Naive thymus-derived CD8-positive, alpha-beta T cell (primary cell): ENCODE measurements around the gene RTL10. TPM values are rescaled to one million over a fixed set of nuclear protein-coding genes. Genes with fewer than 3 reads are reported as not detected.
A peak's percentile ranks its signal among the peaks of the same experiment; 100 is the strongest.

ENCODE experiments used
- ATAC-seq, 2 donors: fragments of 150-1000 bp; cut with Tn5 transposase in 1 of 2; sonication (Bioruptor Pico), chemical (Tn5 transposase) in 1 of 2; 1 replicate in 1 of 2; 2 replicates in 1 of 2; pipeline ENCODE4 v1.10.0; 2021; ENCODE audit warnings: mild to moderate bottlenecking in 2 of 2, moderate library complexity in 2 of 2
- POLR2A ChIA-PET: fragments of 350-600 bp; sonication (Branson Sonifier 250); formaldehyde crosslinking; loops from one replicate; lab custom pipeline; 2021; ENCODE audit warnings: antibody characterized with exemption; lab: Charles Lee
- DNase-seq, 10 donors: peaks; one replicate each; pipeline versions ENCODE4 v3.0.0 to v3.0.0-alpha.2; 2020 to 2022
- H3K27ac Mint-ChIP-seq, 10 donors: one replicate each; pipeline ENCODE4 v1.8.0; 2020 to 2022; ENCODE audit warnings: mild to moderate bottlenecking in 10 of 10, mixed read lengths in 10 of 10, moderate library complexity in 4 of 10, inconsistent platforms in 1 of 10
- H3K27me3 Mint-ChIP-seq, 5 donors: one replicate each; pipeline ENCODE4 v1.8.0; 2021 to 2022; ENCODE audit warnings: mixed read lengths in 5 of 5
- H3K36me3 Mint-ChIP-seq, 3 donors: one replicate each; pipeline ENCODE4 v1.8.0; 2020 to 2022; ENCODE audit warnings: mixed read lengths in 3 of 3, mild to moderate bottlenecking in 2 of 3, inconsistent platforms in 1 of 3
- H3K4me1 Mint-ChIP-seq, 4 donors: one replicate each; pipeline ENCODE4 v1.8.0; 2021 to 2022; ENCODE audit warnings: mixed read lengths in 4 of 4
- H3K4me3 Mint-ChIP-seq, 10 donors: one replicate each; pipeline ENCODE4 v1.8.0; 2020 to 2022; ENCODE audit warnings: mild to moderate bottlenecking in 10 of 10, mixed read lengths in 10 of 10, moderate library complexity in 6 of 10, inconsistent platforms in 1 of 10
- H3K9me3 Mint-ChIP-seq, 9 donors: one replicate each; pipeline ENCODE4 v1.8.0; 2020 to 2022; ENCODE audit warnings: mixed read lengths in 9 of 9, mild to moderate bottlenecking in 3 of 9, inconsistent platforms in 1 of 9, moderate library complexity in 1 of 9
- polyA plus RNA-seq, 3 donors: library from polyadenylated mRNA; unstranded; fragments of 300-500 nt; fragmentation: Illumina TruSeq; gene quantifications; one replicate each; pipeline ENCODE4 v1.2.3, GENCODE V29; 2021
- total RNA-seq, 8 experiments: library from RNA in 2 of 8; stranded (reverse) in 2 of 8; gene quantifications; one replicate each; pipeline ENCODE4 v1.2.3 and lab custom pipeline; 2021 to 2026

RTL10 gene
- total and polyA plus RNA-seq, 5 experiments from 2014 or later, result 7.0 to 33.0 (median 14.3) TPM

DNA sequence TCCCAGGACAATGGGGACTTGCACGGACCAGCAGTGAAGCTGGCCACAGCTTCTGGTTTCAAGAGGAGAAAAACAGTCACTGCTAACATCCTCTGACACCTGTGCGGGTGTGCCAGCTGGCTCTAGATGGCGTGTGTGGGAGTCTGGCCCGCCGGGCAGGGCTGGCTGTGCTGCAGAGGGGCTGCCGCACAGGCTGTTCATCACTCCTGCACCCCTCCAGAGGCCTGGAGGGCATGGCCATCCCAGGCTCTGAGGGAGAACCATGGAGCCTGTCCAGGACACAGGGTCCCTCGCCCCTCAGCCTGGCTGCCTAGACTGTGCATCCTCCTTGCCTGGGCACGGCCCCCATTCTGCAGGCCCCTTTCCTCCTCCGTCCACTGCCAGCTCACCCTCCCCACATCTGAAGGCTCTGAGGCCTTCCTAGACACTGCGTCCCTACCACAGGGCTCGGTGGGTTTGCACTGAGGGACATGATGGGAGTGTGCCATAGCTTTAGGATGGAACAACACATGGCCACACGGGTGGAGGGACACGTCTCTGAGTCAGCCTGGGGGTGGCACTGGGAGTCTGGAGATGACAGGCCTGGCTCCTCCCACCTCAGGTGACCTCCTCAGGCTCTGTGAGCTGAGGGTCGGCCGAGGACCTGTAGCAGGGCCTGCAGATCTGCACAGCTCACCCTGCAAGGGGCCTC, 42.1 kb upstream of the RTL10 start:
- POLR2A ChIA-PET, result interaction anchor here (0.5 to 2.2 kb wide), 11 partner anchors 10 to 166 kb away, joined by 3 to 24 read pairs (median 3); partner anchors contain the start of genes COMT, GNB1L, RTL10 and TXNRD2
- no peaks in the 10 kb centered on the region for H3K9me3 Mint-ChIP-seq
- H3K4me3 Mint-ChIP-seq, result peak overlapping the region in 8 of 10 donors; percentile 19 to 69 (median 54)

DNA sequence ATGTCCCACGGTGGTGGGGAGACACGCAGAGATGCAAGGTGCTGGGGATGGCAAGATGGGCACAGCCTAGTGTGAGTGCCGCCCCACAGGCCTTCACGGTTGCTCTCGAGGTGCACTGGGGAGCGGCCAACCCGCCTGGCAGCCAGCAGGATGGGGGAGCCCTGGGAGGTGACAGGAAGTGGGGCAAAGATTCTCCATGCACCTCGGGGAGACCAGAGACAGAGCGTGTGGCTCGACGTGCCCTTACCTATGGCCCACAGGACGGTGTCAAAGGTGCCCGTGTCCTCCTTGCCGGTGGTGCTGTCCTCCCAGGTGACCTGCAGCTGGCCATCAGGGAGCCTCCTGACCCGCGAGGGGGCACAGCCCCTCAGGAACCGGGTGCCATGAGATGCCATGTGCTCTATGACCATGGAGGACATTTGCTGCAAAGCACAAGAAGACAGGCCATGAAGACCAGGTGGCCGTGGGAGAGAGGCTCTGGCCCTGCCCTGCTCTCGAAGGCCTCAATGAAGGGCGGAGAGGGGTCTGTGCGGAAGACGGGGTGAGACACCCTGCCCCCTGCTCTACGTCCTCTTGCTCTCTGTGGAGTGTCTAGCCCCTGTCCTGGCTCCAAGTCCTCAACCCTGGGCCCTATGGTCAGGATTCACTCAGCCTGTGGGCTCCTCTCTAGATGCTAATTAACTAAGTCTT, 40.6 kb upstream of the RTL10 start:
- H3K36me3 Mint-ChIP-seq, result peaks cover 0 to 2% (median 2%) of the 10 kb centered on the region in 3 donors
- H3K4me1 Mint-ChIP-seq, result peaks cover 30 to 76% (median 68%) of the 10 kb centered on the region in 4 donors
- no peaks in the 10 kb centered on the region for H3K9me3 Mint-ChIP-seq
- peak overlapping the region in 7 of 10 donors; percentile 33 to 70 (median 61) for H3K4me3 Mint-ChIP-seq
- no peaks in the 10 kb centered on the region for H3K27me3 Mint-ChIP-seq
- ATAC-seq (no peak), DNase-seq (peak in 2 of 10 donors; percentile 28 to 33)
- peak overlapping the region; percentile 66 to 100 (median 90) for H3K27ac Mint-ChIP-seq
- POLR2A ChIA-PET, result interaction anchor here (2.2 to 6.7 kb wide), 2 partner anchors 40 to 42 kb away, joined by 24 to 120 read pairs; partner anchors contain the start of genes GNB1L and RTL10

More for the DNA sequence above, 42.1 kb upstream of the RTL10 start:
- peaks cover 0 to 2% (median 2%) of the 10 kb centered on the region in 3 donors for H3K36me3 Mint-ChIP-seq
- ATAC-seq (peak; percentile 31 to 37), DNase-seq (peak in 7 of 10 donors; percentile 30 to 71 (median 43))
- H3K27me3 Mint-ChIP-seq, result no peaks in the 10 kb centered on the region
- H3K4me1 Mint-ChIP-seq, result peaks cover 22 to 62% (median 54%) of the 10 kb centered on the region in 4 donors
- H3K27ac Mint-ChIP-seq, result peak overlapping the region in 9 of 10 donors; percentile 66 to 100 (median 85)

DNA sequence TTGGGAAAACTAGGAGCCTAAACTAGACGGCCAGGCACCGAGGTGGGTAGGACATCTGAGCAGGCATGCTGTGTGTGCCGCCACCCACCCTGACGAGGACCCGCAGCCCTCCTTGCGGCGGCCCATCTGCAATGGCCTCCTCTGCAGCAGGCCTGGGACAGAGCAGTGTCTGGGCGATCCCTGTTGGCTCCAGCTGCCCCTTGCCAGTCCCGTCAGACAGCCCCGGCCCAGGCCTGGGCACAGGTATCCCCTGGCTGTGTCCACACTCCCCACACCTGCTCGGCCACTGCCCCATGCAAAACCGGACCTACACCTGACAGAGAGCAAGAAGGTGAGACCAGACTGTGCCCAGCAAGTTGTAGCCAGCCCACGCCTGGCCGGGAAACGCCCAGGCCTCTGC, 38.7 kb upstream of the RTL10 start:
- Mint-ChIP-seq H3K9me3 (no peaks in the 10 kb centered on the region), H3K27ac (peak overlapping the region; percentile 96 to 100 (median 99)), H3K36me3 (peaks cover 0 to 2% (median 0%) of the 10 kb centered on the region in 3 donors), H3K4me3 (peak overlapping the region in 5 of 10 donors; percentile 18 to 91 (median 84)), H3K27me3 (no peaks in the 10 kb centered on the region), H3K4me1 (peaks cover 34 to 85% (median 76%) of the 10 kb centered on the region in 4 donors)
- DNase-seq, result no peak
- ATAC-seq, result no peak
- POLR2A ChIA-PET, result interaction anchor here (6.7 kb wide), 1 partner anchor 40 kb away, joined by 120 read pairs; the partner anchor contains the start of genes GNB1L and RTL10

DNA sequence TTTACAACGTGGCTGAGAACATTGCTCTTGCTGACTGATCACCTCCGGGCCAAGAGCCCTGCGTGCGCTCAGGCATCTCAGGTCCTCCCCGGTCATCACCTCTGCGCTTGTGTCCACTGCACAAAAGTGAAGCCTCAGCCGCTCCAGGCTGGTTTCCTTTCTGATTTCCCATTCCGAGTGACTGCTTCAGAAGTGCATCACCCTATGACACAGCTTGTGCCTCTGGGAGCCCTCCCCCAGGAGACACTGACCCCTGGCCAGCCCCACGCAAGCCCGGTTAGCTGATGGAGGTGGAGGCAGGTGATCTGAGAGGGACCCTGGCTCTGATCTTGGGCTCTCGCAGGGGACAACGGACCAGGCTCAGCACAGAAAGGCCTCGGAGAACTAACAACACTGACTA, 38.3 kb upstream of the RTL10 start:
- peaks cover 0 to 2% (median 0%) of the 10 kb centered on the region in 3 donors for H3K36me3 Mint-ChIP-seq
- H3K27me3 Mint-ChIP-seq, result no peaks in the 10 kb centered on the region
- POLR2A ChIA-PET, result interaction anchor here (1.1 to 6.7 kb wide), 10 partner anchors 11 to 162 kb away, joined by 3 to 120 read pairs (median 5); partner anchors contain the start of genes GNB1L and RTL10
- H3K9me3 Mint-ChIP-seq, result no peaks in the 10 kb centered on the region
- H3K4me1 Mint-ChIP-seq, result peaks cover 34 to 90% (median 80%) of the 10 kb centered on the region in 4 donors
- DNase-seq (no peak), ATAC-seq (no peak)
- peak overlapping the region; percentile 34 to 91 (median 85) for H3K4me3 Mint-ChIP-seq
- peak overlapping the region; percentile 96 to 100 (median 99) for H3K27ac Mint-ChIP-seq

DNA sequence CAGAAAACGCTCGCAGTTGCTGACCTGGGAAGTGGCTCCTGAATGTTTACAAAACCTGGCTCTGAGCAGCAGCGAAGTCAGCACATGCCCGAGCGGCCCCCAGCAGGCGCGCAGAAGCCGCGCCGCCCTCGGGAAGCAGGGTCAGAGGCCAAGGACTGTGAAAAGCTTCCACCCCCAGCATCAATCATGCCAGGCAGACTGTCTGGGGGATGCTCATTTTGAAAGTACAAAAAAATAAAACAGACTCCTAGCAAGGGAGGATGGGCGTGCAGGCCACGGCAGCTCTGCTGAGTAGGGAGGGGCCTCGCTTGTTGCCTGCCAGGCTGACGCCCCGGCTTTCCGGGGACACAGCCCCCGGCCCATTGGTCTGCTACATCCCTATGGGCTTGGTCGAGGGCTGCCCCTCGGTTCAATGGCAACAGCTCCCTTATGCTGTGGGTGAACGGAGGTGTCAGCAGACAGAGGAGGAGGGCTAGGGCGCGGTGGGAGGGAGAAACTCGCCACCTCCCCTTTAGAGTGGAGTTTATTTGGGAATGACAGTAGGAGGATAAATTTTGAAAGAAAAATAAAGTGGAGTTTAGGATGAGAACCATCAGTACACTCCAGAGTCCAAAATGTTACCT, 37.7 kb upstream of the RTL10 start:
- no peaks in the 10 kb centered on the region for H3K27me3 Mint-ChIP-seq
- H3K4me1 Mint-ChIP-seq, result peaks cover 36 to 92% (median 84%) of the 10 kb centered on the region in 4 donors
- peak overlapping the region; percentile 96 to 100 (median 99) for H3K27ac Mint-ChIP-seq
- DNase-seq, result peak; percentile 32 to 69 (median 50)
- H3K36me3 Mint-ChIP-seq, result peaks cover 0 to 2% (median 0%) of the 10 kb centered on the region in 3 donors
- H3K4me3 Mint-ChIP-seq, result peak overlapping the region; percentile 78 to 91 (median 86)
- POLR2A ChIA-PET, result interaction anchor here (0.6 to 6.7 kb wide), 24 partner anchors 9 to 461 kb away, joined by 3 to 120 read pairs (median 5); partner anchors contain the start of genes COMT, GNB1L, HIRA and RANBP1
- ATAC-seq, result peak; percentile 34 to 52
- no peaks in the 10 kb centered on the region for H3K9me3 Mint-ChIP-seq

DNA sequence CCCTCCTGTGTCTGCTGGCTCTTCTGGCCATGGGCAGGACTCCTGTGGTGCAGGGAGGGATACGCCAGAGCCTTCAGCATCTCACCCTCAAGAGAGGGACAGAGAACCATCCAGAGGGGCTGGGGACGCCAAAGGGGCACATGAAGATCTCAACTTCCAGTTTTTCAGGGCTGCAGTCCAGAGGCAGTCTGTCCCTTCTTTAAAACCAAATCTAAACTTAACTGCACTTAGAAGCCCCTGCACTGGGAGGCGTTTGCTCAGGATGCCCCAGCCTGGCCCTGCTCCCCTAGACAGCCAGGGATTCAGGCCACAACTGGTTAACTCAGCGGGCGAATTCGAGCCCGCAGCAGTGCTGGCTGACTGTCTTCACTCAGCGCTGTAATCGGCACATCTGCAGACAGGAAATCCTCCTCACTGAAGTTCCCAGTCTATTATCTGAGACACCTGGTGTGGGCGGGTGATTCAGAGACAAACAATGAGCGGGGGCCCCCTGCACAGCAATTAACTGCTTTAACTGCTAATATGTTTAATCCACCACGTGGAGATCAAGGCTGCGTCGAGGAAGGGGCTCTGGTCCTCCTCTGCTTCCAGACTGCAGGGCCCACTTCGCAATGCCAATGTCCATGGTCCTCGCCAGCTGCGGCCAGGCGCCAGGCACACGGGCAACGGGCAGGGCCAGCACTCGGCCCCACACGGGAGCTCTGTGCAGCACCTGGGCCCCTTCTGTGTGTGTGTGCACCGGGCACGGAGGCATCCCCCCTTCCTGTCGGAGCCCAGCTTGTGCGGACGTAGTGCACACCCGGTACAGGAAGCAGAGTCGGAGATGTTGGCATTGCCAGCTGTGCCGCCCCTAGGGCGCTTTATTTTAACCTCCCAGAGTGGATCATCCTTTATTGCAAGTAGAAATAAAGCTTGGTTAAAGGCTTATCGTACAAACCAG, 36.9 kb upstream of the RTL10 start:
- Mint-ChIP-seq H3K4me1 (peaks cover 43 to 92% (median 84%) of the 10 kb centered on the region in 4 donors), H3K4me3 (peak overlapping the region; percentile 78 to 91 (median 86)), H3K9me3 (peaks cover 0 to 1% (median 0%) of the 10 kb centered on the region in 9 donors), H3K27me3 (no peaks in the 10 kb centered on the region), H3K36me3 (peaks cover 0 to 2% (median 0%) of the 10 kb centered on the region in 3 donors), H3K27ac (peak overlapping the region; percentile 96 to 100 (median 99))
- ATAC-seq, result peak; percentile 79 to 88
- DNase-seq, result peak; percentile 58 to 89 (median 78)
- POLR2A ChIA-PET, result interaction anchor here (0.7 to 6.7 kb wide), 26 partner anchors 9 to 460 kb away, joined by 3 to 120 read pairs (median 5); partner anchors contain the start of genes COMT, GNB1L, HIRA and RANBP1

DNA sequence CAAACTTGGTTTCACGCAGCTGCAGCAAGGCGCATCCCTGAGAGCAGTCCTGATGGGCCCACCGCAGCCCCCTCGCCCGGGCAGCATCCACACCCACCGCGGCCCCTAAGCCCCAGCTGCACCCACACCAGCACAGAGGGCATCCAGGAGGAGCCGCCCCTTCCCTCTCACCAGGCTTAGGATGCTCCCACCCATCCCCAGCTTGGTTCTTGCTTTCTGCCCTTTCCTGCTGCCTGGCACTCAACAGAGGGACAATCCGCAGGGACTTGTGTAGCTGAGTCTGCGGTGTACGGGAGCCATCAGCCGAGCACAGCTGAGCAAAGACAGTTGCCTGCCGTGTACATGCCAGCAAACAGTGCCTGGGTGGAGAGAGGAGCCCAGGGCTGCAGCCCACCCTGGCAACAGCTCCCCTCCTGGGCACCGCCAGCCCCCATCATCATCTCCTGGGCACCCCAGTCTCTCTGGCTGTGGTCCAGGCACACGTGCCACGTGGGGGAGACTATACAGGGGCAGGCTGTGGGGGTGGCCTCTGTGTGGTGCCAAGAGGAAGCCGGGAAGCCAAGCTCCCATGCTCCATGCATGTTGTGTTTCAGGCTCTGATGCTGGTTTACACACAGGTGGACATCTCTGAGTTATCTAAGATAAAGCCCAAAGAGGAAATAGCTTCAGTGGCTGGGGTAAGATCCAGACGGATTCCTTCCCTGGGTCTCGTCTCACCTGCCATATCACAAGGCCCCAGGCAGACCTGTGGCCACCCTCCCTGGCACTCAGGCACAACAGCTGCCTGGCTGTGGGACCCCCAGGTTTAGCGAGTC, 36.0 kb upstream of the RTL10 start:
- Mint-ChIP-seq H3K27ac (peak overlapping the region; percentile 96 to 100 (median 99)), H3K9me3 (peaks cover 0 to 1% (median 0%) of the 10 kb centered on the region in 9 donors), H3K4me1 (peaks cover 43 to 92% (median 84%) of the 10 kb centered on the region in 4 donors), H3K4me3 (peak overlapping the region; percentile 41 to 91 (median 85)), H3K36me3 (peaks cover 0 to 2% (median 0%) of the 10 kb centered on the region in 3 donors), H3K27me3 (no peaks in the 10 kb centered on the region)
- no peak for ATAC-seq
- POLR2A ChIA-PET, result interaction anchor here (0.7 to 6.7 kb wide), 12 partner anchors 9 to 160 kb away, joined by 3 to 120 read pairs (median 4); partner anchors contain the start of genes GNB1L, RTL10 and TANGO2
- peak in 2 of 10 donors; percentile 16 to 61 for DNase-seq

DNA sequence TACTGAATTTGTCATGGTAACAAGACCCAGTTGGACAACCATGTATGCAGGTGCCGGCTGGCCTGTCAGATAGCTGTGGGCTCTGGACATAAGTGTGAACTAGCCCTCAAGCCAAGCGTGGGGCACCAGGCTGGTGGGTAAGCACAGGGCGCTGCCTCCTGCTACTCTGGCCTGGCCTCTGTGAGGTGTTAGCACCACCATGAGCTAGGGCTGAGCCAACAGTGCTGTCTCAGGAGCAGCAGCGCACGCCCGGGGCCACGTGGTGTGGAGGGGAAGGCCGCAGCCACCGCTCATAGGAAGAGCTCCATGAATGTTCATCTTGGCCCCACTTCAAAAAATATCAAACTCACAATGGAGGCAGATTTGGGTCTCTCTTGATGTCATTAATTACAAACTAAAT, 35.3 kb upstream of the RTL10 start:
- no peak for ATAC-seq
- H3K27ac Mint-ChIP-seq, result peak overlapping the region; percentile 78 to 100 (median 98)

DNA sequence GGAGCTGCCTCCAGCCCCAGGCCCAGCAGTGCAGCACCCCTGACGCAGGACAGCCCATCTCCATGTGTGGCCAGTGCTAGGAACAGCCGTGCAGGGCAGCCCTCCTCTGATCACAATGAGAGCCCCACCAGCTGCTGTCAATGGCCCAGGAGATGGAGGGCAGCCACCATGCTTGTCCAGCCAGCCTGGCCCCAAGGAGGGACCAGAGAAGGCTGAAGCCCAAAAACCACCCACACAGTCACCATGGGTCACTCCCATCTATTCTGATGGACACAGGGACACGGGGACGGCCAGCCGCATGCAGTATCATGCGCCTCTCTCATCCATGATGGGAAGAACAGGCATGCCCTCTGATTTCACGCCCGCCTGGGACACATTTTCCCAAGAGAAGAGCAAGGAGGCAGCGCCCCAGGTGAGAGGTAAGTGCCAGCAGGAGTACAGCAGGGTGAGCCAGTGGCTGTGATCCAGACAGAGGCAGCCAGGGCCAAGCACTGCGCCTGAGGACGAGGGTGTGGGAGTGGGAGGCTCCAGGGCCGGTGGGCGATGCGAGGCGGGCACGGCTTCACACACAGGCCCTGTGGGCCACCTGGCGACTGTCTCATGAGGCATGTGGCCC, 33.6 kb upstream of the RTL10 start:
- peak overlapping the region in 9 of 10 donors; percentile 31 to 99 (median 92) for H3K27ac Mint-ChIP-seq
- no peaks in the 10 kb centered on the region for H3K36me3 Mint-ChIP-seq
- H3K4me3 Mint-ChIP-seq, result peak overlapping the region in 3 of 10 donors; percentile 2 to 33 (median 19)
- POLR2A ChIA-PET, result interaction anchor here (0.6 to 6.7 kb wide), 7 partner anchors 9 to 131 kb away, joined by 3 to 120 read pairs (median 8); partner anchors contain the start of genes GNB1L and RTL10
- no peaks in the 10 kb centered on the region for H3K27me3 Mint-ChIP-seq
- peaks cover 0 to 1% (median 0%) of the 10 kb centered on the region in 9 donors for H3K9me3 Mint-ChIP-seq
- ATAC-seq (no peak), DNase-seq (peak in 1 of 10 donors; percentile 49)
- H3K4me1 Mint-ChIP-seq, result peaks cover 34 to 85% (median 75%) of the 10 kb centered on the region in 4 donors

More for the DNA sequence above, 35.3 kb upstream of the RTL10 start:
- Mint-ChIP-seq H3K36me3 (peaks cover 0 to 2% (median 0%) of the 10 kb centered on the region in 3 donors), H3K4me1 (peaks cover 41 to 92% (median 82%) of the 10 kb centered on the region in 4 donors), H3K9me3 (peaks cover 0 to 1% (median 0%) of the 10 kb centered on the region in 9 donors), H3K27me3 (no peaks in the 10 kb centered on the region), H3K4me3 (peak overlapping the region; percentile 28 to 84 (median 60))
- DNase-seq, result peak in 3 of 10 donors; percentile 22 to 61 (median 33)
- POLR2A ChIA-PET, result interaction anchor here (0.9 to 6.7 kb wide), 6 partner anchors 8 to 37 kb away, joined by 3 to 120 read pairs (median 4); partner anchors contain the start of genes GNB1L and RTL10
